ENCODE measurements around the gene ZEB2.

ZEB2 gene

GRCh38 chr2:144493027-144493809 lies 26.7 kb downstream of the ZEB2 start:
- H3K4me3 ChIP-seq (ENCODE audit: control insufficient read depth, low read depth, low read length): no peak overlapping the region
- no peak for TF ChIP-seq CTCF (conservative IDR thresholded peaks at IDR 0.05; ENCODE audit: control insufficient read depth, insufficient read depth, low read depth, low read length)
- no peak for DNase-seq (ENCODE audit: low read depth)

GRCh38 chr2:144490857-144491256 lies 29.1 kb downstream of the ZEB2 start:
- no peak for DNase-seq (ENCODE audit: low read depth)
- no peak overlapping the region for H3K4me3 ChIP-seq (ENCODE audit: control insufficient read depth, low read depth, low read length)
- no peak for TF ChIP-seq CTCF (conservative IDR thresholded peaks at IDR 0.05; ENCODE audit: control insufficient read depth, insufficient read depth, low read depth, low read length)

GRCh38 chr2:144490017-144490416 lies 29.9 kb downstream of the ZEB2 start:
- no peak for TF ChIP-seq CTCF (conservative IDR thresholded peaks at IDR 0.05; ENCODE audit: control insufficient read depth, insufficient read depth, low read depth, low read length)
- DNase-seq (ENCODE audit: low read depth): no peak
- no peak overlapping the region for H3K4me3 ChIP-seq (ENCODE audit: control insufficient read depth, low read depth, low read length)

- DNase-seq (ENCODE audit: low read depth): no peak
Measured at GRCh38 chr2:144489315-144489916, 30.5 kb downstream of the ZEB2 start.

GRCh38 chr2:144484201-144484948 lies 35.5 kb downstream of the ZEB2 start:
- TF ChIP-seq CTCF (conservative IDR thresholded peaks at IDR 0.05; ENCODE audit: control insufficient read depth, insufficient read depth, low read depth, low read length): no peak
- H3K4me3 ChIP-seq (ENCODE audit: control insufficient read depth, low read depth, low read length): no peak overlapping the region
- no peak for DNase-seq (ENCODE audit: low read depth)

More at GRCh38 chr2:144489315-144489916, 30.5 kb downstream of the ZEB2 start:
- TF ChIP-seq CTCF (conservative IDR thresholded peaks at IDR 0.05; ENCODE audit: control insufficient read depth, insufficient read depth, low read depth, low read length): no peak
- H3K4me3 ChIP-seq (ENCODE audit: control insufficient read depth, low read depth, low read length): no peak overlapping the region

DNA sequence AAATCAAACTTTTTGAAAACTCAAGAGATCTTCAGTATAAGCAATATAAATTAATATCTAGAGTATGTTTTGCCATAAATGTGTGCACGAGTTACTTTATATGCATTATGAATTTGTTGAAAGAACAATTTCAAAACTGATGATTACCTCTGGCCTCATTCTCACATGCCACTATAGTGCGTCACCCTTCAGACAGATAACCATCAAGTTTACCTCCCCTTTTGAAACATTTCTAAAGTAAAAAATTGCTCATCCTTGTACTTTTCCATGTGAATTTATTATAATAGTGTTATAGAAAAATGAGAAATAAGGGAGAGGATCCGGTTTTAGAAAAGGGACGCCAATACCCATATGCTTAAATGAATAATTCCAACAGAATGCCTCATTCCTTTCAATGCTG lies 38.3 kb downstream of the ZEB2 start:
- TF ChIP-seq CTCF (conservative IDR thresholded peaks at IDR 0.05; ENCODE audit: control insufficient read depth, insufficient read depth, low read depth, low read length): no peak
- H3K4me3 ChIP-seq (ENCODE audit: control insufficient read depth, low read depth, low read length): no peak overlapping the region
- DNase-seq (ENCODE audit: low read depth): no peak

Measured in fibroblast of mammary gland (primary cell).